A549 (cell line): ENCODE results near the gene FAM118B. TPM values are rescaled to one million over a fixed set of nuclear protein-coding genes. Genes with fewer than 3 reads are reported as not detected.
A peak's percentile ranks its signal among the peaks of the same experiment; 100 is the strongest.

Experiments
- ATAC-seq, 2 experiments: fragments of 200-7000 bp in 1 of 2; fragments of >200 bp in 1 of 2; cut with Nextera tagmentation in 1 of 2; cut with Tn5 transposase in 1 of 2; 3 replicates each; pipeline versions ENCODE4 v1.8.0 to v1.9.1; 2018 to 2020; ENCODE audit warnings: mild to moderate bottlenecking in 1 of 2, moderate library complexity in 1 of 2
- CTCF ChIA-PET: fragments of 300-600 bp; sonication (Branson Sonifier 250); formaldehyde crosslinking; extraction: SDS; loops from one replicate; lab custom pipeline; 2021; ENCODE audit warnings: antibody characterized with exemption, inconsistent platforms; lab: Yijun Ruan, JAX
- POLR2A ChIA-PET: fragments of 350-600 bp; formaldehyde crosslinking; extraction: SDS; loops from one replicate; lab custom pipeline; 2021; ENCODE audit warnings: antibody characterized with exemption, inconsistent platforms; lab: Yijun Ruan, JAX
- DNase-seq, 2 experiments: peaks; one replicate each; pipeline versions ENCODE4 v3.0.0 to v3.0.0-alpha.2; 2011 to 2016; ENCODE audit warnings: low read depth in 1 of 2, low spot score in 1 of 2
- FAIRE-seq: peaks from 2 replicates; lab custom pipeline; 2011; peaks lifted over from hg19 to GRCh38; lab: Jason Lieb, UNC
- H3K27ac ChIP-seq, 2 experiments: fragments of >200 bp; sonication (Bioruptor Twin); formaldehyde crosslinking; 3 replicates each; pipeline ENCODE4 v1.5.1; 2016 to 2017
- H3K4me1 ChIP-seq: fragments of >200 bp; sonication (Bioruptor Twin); formaldehyde crosslinking; 3 replicates; pipeline ENCODE4 v1.6.1; 2016
- H3K4me2 ChIP-seq: fragments of >200 bp; sonication (Bioruptor Twin); formaldehyde crosslinking; 3 replicates; pipeline ENCODE4 v1.6.1; 2016
- H3K4me3 ChIP-seq: fragments of >200 bp; sonication (Bioruptor Twin); formaldehyde crosslinking; 3 replicates; pipeline ENCODE4 v1.5.1; 2016
- H3K9me3 ChIP-seq: fragments of >200 bp; sonication (Bioruptor Twin); formaldehyde crosslinking; 3 replicates; pipeline ENCODE4 v1.6.1; 2016
- CBX2 ChIP-seq: fragments of 200-600 bp; sonication (generic); IDR thresholded peaks from 2 replicates; pipeline ENCODE4 v1.6.1; 2016; ENCODE audit warnings: low read depth, mild to moderate bottlenecking, borderline replicate concordance
- CHD4 ChIP-seq: fragments of 200-600 bp; sonication (generic); IDR thresholded peaks from 2 replicates; pipeline ENCODE4 v1.6.1; 2016; ENCODE audit warnings: antibody characterized with exemption, mild to moderate bottlenecking, borderline replicate concordance
- EP300 ChIP-seq, 2 experiments: fragments of >200 bp; sonication (Bioruptor Twin); formaldehyde crosslinking; IDR thresholded peaks; 2 replicates in 1 of 2; 3 replicates in 1 of 2; pipeline ENCODE4 v1.6.1; 2016 to 2017
- ESRRA ChIP-seq: fragments of 150-350 bp; IDR thresholded peaks from 2 replicates; pipeline ENCODE4 v1.6.1; 2014; ENCODE audit warnings: mild to moderate bottlenecking, low read length, borderline replicate concordance
- FOSL2 ChIP-seq, 2 experiments: fragments of 450-650 bp in 1 of 2; fragments of >200 bp in 1 of 2; sonication (Bioruptor Twin) in 1 of 2; formaldehyde crosslinking; IDR thresholded peaks; 2 replicates each; pipeline versions ENCODE4 v1.5.0 to v1.6.1; 2016 to 2020; ENCODE audit warnings: mild to moderate bottlenecking in 1 of 2, moderate library complexity in 1 of 2
- GATA3 ChIP-seq: IDR thresholded peaks from 2 replicates; pipeline ENCODE4 v1.6.1; 2012; ENCODE audit warnings: borderline replicate concordance
- JUNB ChIP-seq: fragments of >200 bp; sonication (Bioruptor Twin); formaldehyde crosslinking; IDR thresholded peaks from 2 replicates; pipeline ENCODE4 v1.6.1; 2016
- MAFK ChIP-seq: fragments of 450-650 bp; IDR thresholded peaks from 2 replicates; pipeline ENCODE4 v1.6.1; 2014; ENCODE audit not compliant: partially characterized antibody
- NPAS2 ChIP-seq: fragments of 250-450 bp; sonication (Bioruptor Pico); IDR thresholded peaks from 2 replicates; pipeline ENCODE4 v1.8.0; 2022; ENCODE audit warnings: mild to moderate bottlenecking, moderate library complexity, borderline replicate concordance
- PHF8 ChIP-seq: fragments of 200-600 bp; sonication (generic); IDR thresholded peaks from 2 replicates; pipeline ENCODE4 v1.6.1; 2016; ENCODE audit warnings: low read depth, mild to moderate bottlenecking, antibody characterized with exemption, moderate library complexity, borderline replicate concordance
- POLR2A ChIP-seq: IDR thresholded peaks from 2 replicates; pipeline ENCODE4 v1.6.1; 2012; ENCODE audit warnings: mild to moderate bottlenecking, low read length
- POLR2AphosphoS2 ChIP-seq: conservative IDR thresholded peaks from 2 replicates; pipeline ENCODE4 v1.6.1; 2012; ENCODE audit warnings: low read length, improper control_type of control experiment, inconsistent platforms
- RCOR1 ChIP-seq: fragments of 150-350 bp; IDR thresholded peaks from 2 replicates; pipeline ENCODE4 v1.6.1; 2014; ENCODE audit warnings: antibody characterized with exemption, low read length, low read depth
- RNF2 ChIP-seq: fragments of 200-600 bp; sonication (generic); IDR thresholded peaks from 2 replicates; pipeline ENCODE4 v1.6.1; 2016; ENCODE audit warnings: low read depth, mild to moderate bottlenecking, antibody characterized with exemption, moderate library complexity, borderline replicate concordance
- SMC3 ChIP-seq: fragments of >200 bp; sonication (Bioruptor Twin); formaldehyde crosslinking; IDR thresholded peaks from 3 replicates; pipeline ENCODE4 v1.6.1; 2018; ENCODE audit warnings: inconsistent platforms
- TP53 ChIP-seq: fragments of 250-450 bp; sonication (Bioruptor Pico); IDR thresholded peaks from 2 replicates; pipeline ENCODE4 v1.5.0; 2021; ENCODE audit warnings: mild to moderate bottlenecking, moderate library complexity
- ZFP36 ChIP-seq: fragments of 450-650 bp; IDR thresholded peaks from 2 replicates; pipeline ENCODE4 v1.6.1; 2014; ENCODE audit warnings: borderline replicate concordance; ENCODE audit not compliant: partially characterized antibody
- ZSCAN20 ChIP-seq: fragments of 250-450 bp; sonication (Bioruptor Pico); IDR thresholded peaks from 2 replicates; pipeline ENCODE4 v1.8.0; 2022; ENCODE audit warnings: mild to moderate bottlenecking, moderate library complexity
- WGBS: methylation state at CpG from one replicate; pipeline ENCODE4 v1.1.6; 2017; ENCODE audit errors: missing lambda C conversion rate; 5-methylcytosine and 5-hydroxymethylcytosine counted together
- polyA plus RNA-seq, 4 experiments: library from polyadenylated mRNA; depleted of rRNA in 3 of 4; stranded (reverse); fragments of >200 nt; fragmentation: RNase III in 1 of 4; extraction: RNeasy Plus Mini Kit Qiagen cat#74134 plus additional on column Dnase treatment in 1 of 4; gene quantifications; 2 replicates in 3 of 4; 3 replicates in 1 of 4; pipeline ENCODE4 v1.2.3, GENCODE V29; 2011 to 2017
- TF ChIP-seq, protein P1 (sequence below): fragments of 150-350 bp; IDR thresholded peaks from 2 replicates; pipeline ENCODE4 v1.6.1; 2014; ENCODE audit warnings: low read depth, mild to moderate bottlenecking, low read length
- TF ChIP-seq, protein P2 (sequence below): fragments of >200 bp; sonication (Bioruptor Twin); formaldehyde crosslinking; IDR thresholded peaks from 2 replicates; pipeline ENCODE4 v1.6.1; 2016
- TF ChIP-seq, protein P3 (sequence below): fragments of 250-450 bp; sonication (Bioruptor Pico); IDR thresholded peaks from 2 replicates; pipeline ENCODE4 v1.5.0; 2020; ENCODE audit warnings: low read depth, mild to moderate bottlenecking, moderate library complexity
- TF ChIP-seq, protein P4 (sequence below): fragments of 200-600 bp; sonication (generic); IDR thresholded peaks from 2 replicates; pipeline ENCODE4 v1.6.1; 2016; ENCODE audit warnings: antibody characterized with exemption, mild to moderate bottlenecking, moderate library complexity

The FAM118B gene
- polyA plus RNA-seq, 2 of the 4 experiments (the other 2 are of a cell fraction), result 14.9 to 23.9 TPM

DNA sequence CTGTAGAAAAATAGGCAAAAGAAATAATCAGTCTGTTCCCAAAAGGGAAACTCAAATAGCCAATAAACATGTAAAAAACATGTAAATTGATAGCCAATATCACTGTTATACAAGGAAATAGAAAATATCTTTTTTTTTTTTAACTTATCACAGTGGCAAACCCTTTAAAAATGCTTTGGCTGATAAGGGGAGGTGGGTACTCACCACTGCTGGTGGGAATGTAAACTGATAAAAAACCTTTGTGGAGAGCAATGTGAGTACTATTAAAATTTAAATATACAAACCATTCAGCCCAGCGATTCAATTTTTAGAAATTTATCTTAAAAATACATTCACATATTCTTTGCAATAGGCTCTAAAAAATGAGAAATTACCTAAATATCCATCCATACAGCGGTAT is 3.7 kb upstream of the FAM118B start:
- WGBS, result 94% methylated on average over 2 of the region's 2 CpGs
- H3K4me1 ChIP-seq, result peaks cover 6% of the 10 kb centered on the region; the same call in 1 of the 3 replicates
- no peak for ATAC-seq
- FAIRE-seq, result no peak
- no peak overlapping the region for H3K4me3 ChIP-seq
- no peaks in the 10 kb centered on the region for H3K9me3 ChIP-seq
- TF ChIP-seq JUNB, result no peak
- DNase-seq, result no peak
- H3K4me2 ChIP-seq, result no peak overlapping the region
- CTCF ChIA-PET, result no interaction called here
- POLR2A ChIA-PET, result no interaction called here
- no peak overlapping the region for H3K27ac ChIP-seq

DNA sequence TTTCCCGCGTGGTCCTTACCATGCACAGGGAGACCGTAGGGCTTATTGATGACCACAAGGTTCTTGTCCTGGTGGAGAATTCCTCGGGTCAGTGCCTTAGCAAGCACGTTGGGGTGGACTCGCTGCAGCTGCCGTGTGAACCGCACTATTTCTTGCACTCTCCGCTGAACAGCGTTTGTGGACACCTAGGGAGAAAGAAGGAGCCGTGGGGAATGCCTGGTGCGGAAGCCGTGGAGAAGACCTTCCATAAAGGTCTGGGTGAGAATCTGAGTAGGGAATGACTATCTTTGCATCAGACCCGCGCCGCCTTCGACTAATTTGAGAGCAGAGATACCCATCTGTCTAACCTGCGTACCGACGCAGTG is 729 bp upstream of the FAM118B start:
- peak in 1 of 2 experiments; percentile 3; a peak in 3 of 6 replicates for ATAC-seq
- H3K4me2 ChIP-seq, result peak overlapping the region; percentile 80
- TF ChIP-seq POLR2A (no peak), TP53 (CRISPR knock-in tag) (no peak), SMC3 (no peak), CBX2 (no peak), RCOR1 (no peak), POLR2AphosphoS2 (no peak), FOSL2 (IDR thresholded peaks at IDR 0.05) (no peak), FOSL2 (CRISPR knock-in tag; IDR thresholded peaks at IDR 0.05) (no peak)
- TF ChIP-seq, protein P1, sequence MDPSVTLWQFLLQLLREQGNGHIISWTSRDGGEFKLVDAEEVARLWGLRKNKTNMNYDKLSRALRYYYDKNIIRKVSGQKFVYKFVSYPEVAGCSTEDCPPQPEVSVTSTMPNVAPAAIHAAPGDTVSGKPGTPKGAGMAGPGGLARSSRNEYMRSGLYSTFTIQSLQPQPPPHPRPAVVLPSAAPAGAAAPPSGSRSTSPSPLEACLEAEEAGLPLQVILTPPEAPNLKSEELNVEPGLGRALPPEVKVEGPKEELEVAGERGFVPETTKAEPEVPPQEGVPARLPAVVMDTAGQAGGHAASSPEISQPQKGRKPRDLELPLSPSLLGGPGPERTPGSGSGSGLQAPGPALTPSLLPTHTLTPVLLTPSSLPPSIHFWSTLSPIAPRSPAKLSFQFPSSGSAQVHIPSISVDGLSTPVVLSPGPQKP, result no peak
- TF ChIP-seq, protein P2, sequence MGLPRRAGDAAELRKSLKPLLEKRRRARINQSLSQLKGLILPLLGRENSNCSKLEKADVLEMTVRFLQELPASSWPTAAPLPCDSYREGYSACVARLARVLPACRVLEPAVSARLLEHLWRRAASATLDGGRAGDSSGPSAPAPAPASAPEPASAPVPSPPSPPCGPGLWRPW, result no peak
- TF ChIP-seq, protein P3, sequence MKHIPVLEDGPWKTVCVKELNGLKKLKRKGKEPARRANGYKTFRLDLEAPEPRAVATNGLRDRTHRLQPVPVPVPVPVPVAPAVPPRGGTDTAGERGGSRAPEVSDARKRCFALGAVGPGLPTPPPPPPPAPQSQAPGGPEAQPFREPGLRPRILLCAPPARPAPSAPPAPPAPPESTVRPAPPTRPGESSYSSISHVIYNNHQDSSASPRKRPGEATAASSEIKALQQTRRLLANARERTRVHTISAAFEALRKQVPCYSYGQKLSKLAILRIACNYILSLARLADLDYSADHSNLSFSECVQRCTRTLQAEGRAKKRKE, result no peak
- H3K4me3 ChIP-seq, result peak overlapping the region; percentile 97
- peaks cover 18% of the 10 kb centered on the region; the same call in 2 of the 3 replicates for H3K4me1 ChIP-seq
- FAIRE-seq, result no peak
- H3K9me3 ChIP-seq, result no peaks in the 10 kb centered on the region
- ChIA-PET CTCF (no interaction called here), POLR2A (interaction anchor here (1.3 to 1.5 kb wide), 2 partner anchors 20 to 58 kb away, joined by 3 to 5 read pairs; partner anchors contain the start of genes FOXRED1 and SRPRA)
- no peak for DNase-seq
- peak overlapping the region; percentile 87 to 89 for H3K27ac ChIP-seq
- WGBS, result 19% methylated on average over 19 of the region's 20 CpGs

DNA sequence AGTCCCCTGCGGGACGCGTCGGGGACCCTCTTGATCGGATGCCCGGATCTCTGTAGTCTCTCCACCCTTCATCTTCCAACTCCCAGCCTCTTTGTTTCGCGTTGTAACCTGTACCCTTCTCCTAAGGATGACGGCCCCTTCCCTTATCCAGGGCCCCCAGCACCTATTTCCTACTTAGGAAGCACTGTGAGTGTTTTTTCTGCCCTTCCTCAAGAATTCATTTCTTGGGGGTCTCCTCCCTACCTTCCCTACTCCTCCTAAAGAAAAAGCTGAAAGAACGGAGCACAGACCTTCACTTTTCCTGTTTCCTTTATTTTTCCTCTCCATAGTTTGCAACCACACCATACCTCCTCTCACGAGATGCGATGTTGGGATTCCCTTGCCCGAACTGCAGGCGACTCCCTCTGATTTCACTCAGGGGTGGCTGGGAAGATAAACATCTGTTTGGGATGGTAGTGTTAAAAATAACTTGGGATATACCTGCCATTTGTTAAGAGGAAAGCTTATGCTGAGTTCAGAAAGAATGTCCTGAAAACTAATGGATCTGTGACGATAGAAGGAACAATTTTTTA is 593 bp downstream of the FAM118B start:
- H3K4me3 ChIP-seq, result peak overlapping the region; percentile 97
- ChIA-PET CTCF (no interaction called here), POLR2A (interaction anchor here (0.6 to 1.5 kb wide), 3 partner anchors 18 to 309 kb away, joined by 3 to 5 read pairs (median 4); partner anchors contain the start of genes FOXRED1, PUS3 and SRPRA)
- H3K4me1 ChIP-seq, result peaks cover 18% of the 10 kb centered on the region; the same call in 2 of the 3 replicates
- FAIRE-seq, result no peak
- WGBS, result 2% methylated on average over 15 of the region's 15 CpGs
- DNase-seq, result no peak
- peak overlapping the region; percentile 89 for H3K4me2 ChIP-seq
- no peaks in the 10 kb centered on the region for H3K9me3 ChIP-seq
- peak in 1 of 2 experiments; percentile 42; a peak in 3 of 6 replicates for ATAC-seq
- no peak for TF ChIP-seq NPAS2 (CRISPR knock-in tag)
- TF ChIP-seq GATA3, result no peak
- TF ChIP-seq ESRRA, result no peak
- TF ChIP-seq, protein P4, sequence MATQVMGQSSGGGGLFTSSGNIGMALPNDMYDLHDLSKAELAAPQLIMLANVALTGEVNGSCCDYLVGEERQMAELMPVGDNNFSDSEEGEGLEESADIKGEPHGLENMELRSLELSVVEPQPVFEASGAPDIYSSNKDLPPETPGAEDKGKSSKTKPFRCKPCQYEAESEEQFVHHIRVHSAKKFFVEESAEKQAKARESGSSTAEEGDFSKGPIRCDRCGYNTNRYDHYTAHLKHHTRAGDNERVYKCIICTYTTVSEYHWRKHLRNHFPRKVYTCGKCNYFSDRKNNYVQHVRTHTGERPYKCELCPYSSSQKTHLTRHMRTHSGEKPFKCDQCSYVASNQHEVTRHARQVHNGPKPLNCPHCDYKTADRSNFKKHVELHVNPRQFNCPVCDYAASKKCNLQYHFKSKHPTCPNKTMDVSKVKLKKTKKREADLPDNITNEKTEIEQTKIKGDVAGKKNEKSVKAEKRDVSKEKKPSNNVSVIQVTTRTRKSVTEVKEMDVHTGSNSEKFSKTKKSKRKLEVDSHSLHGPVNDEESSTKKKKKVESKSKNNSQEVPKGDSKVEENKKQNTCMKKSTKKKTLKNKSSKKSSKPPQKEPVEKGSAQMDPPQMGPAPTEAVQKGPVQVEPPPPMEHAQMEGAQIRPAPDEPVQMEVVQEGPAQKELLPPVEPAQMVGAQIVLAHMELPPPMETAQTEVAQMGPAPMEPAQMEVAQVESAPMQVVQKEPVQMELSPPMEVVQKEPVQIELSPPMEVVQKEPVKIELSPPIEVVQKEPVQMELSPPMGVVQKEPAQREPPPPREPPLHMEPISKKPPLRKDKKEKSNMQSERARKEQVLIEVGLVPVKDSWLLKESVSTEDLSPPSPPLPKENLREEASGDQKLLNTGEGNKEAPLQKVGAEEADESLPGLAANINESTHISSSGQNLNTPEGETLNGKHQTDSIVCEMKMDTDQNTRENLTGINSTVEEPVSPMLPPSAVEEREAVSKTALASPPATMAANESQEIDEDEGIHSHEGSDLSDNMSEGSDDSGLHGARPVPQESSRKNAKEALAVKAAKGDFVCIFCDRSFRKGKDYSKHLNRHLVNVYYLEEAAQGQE, result no peak
- TF ChIP-seq ZFP36, result no peak
- no peak for TF ChIP-seq RNF2
- no peak for TF ChIP-seq PHF8
- no peak for TF ChIP-seq ZSCAN20 (CRISPR knock-in tag)
- no peak for TF ChIP-seq EP300 (IDR thresholded peaks at IDR 0.05)
- TF ChIP-seq CHD4, result no peak
- TF ChIP-seq MAFK, result no peak
- H3K27ac ChIP-seq, result peak overlapping the region; percentile 87 to 89
